H9 (cell line): Measurements from ENCODE around the gene ADAMTS16. TPM values are rescaled to one million over a fixed set of nuclear protein-coding genes. Genes with fewer than 3 reads are reported as not detected.

Source experiments
- DNase-seq: peaks from one replicate; pipeline ENCODE4 v3.0.0-alpha.2; 2017
- H2AFZ ChIP-seq: one replicate; pipeline ENCODE4 v1.6.1; 2013; ENCODE audit warnings: mild to moderate bottlenecking, low read length, control low read depth, moderate library complexity
- H2AK5ac ChIP-seq: 2 replicates; pipeline ENCODE4 v1.6.1; 2013; ENCODE audit warnings: low read length, control low read depth, mixed read lengths; ENCODE audit not compliant: insufficient read length
- H2BK120ac ChIP-seq: one replicate; pipeline ENCODE4 v1.6.1; 2013; ENCODE audit warnings: low read depth, mild to moderate bottlenecking, low read length, control low read depth, inconsistent platforms; ENCODE audit not compliant: poor library complexity, severe bottlenecking
- H2BK12ac ChIP-seq: 2 replicates; pipeline ENCODE4 v1.6.1; 2013; ENCODE audit warnings: low read length, control low read depth, mixed read lengths, low read depth; ENCODE audit not compliant: insufficient read length
- H2BK15ac ChIP-seq: 2 replicates; pipeline ENCODE4 v1.6.1; 2013; ENCODE audit warnings: low read depth, low read length, control low read depth
- H2BK20ac ChIP-seq: one replicate; pipeline ENCODE4 v1.6.1; 2013; ENCODE audit warnings: low read depth, mild to moderate bottlenecking, low read length, control low read depth, inconsistent platforms; ENCODE audit not compliant: poor library complexity, severe bottlenecking
- H2BK5ac ChIP-seq: 2 replicates; pipeline ENCODE4 v1.6.1; 2013; ENCODE audit warnings: low read length, control low read depth, mixed read lengths; ENCODE audit not compliant: insufficient read length
- H3K14ac ChIP-seq: 2 replicates; pipeline ENCODE4 v1.6.1; 2013; ENCODE audit warnings: low read length, control low read depth; ENCODE audit not compliant: insufficient read depth
- H3K18ac ChIP-seq: 2 replicates; pipeline ENCODE4 v1.6.1; 2013; ENCODE audit warnings: low read depth, mild to moderate bottlenecking, mixed read lengths, low read length, control low read depth; ENCODE audit not compliant: insufficient read length
- H3K23ac ChIP-seq: 2 replicates; pipeline ENCODE4 v1.6.1; 2013; ENCODE audit warnings: low read length, control low read depth, mixed read lengths, low read depth; ENCODE audit not compliant: insufficient read length
- H3K23me2 ChIP-seq: 2 replicates; pipeline ENCODE4 v1.6.1; 2013; ENCODE audit warnings: low read depth, mild to moderate bottlenecking, mixed read lengths, low read length, control low read depth; ENCODE audit not compliant: insufficient read length, poor library complexity, severe bottlenecking
- H3K27ac ChIP-seq: 2 replicates; pipeline ENCODE4 v1.5.1; 2013; ENCODE audit warnings: low read length, control low read depth, mixed read lengths, low read depth; ENCODE audit not compliant: insufficient read length
- H3K27me3 ChIP-seq: 2 replicates; pipeline ENCODE4 v1.6.1; 2013; ENCODE audit warnings: low read length, control low read depth, inconsistent platforms; ENCODE audit not compliant: insufficient read depth
- H3K4ac ChIP-seq: 2 replicates; pipeline ENCODE4 v1.6.1; 2013; ENCODE audit warnings: low read depth, mild to moderate bottlenecking, control low read depth, inconsistent platforms, low read length, moderate library complexity
- H3K4me1 ChIP-seq: 2 replicates; pipeline ENCODE4 v1.6.1; 2013; ENCODE audit warnings: low read length, control low read depth, inconsistent platforms; ENCODE audit not compliant: insufficient read depth
- H3K4me2 ChIP-seq: 2 replicates; pipeline ENCODE4 v1.6.1; 2013; ENCODE audit warnings: low read length, control low read depth, mixed read lengths; ENCODE audit not compliant: insufficient read length, insufficient read depth
- H3K56ac ChIP-seq: 2 replicates; pipeline ENCODE4 v1.6.1; 2013; ENCODE audit warnings: low read depth, mild to moderate bottlenecking, mixed read lengths, low read length, control low read depth; ENCODE audit not compliant: insufficient read length
- H3K79me1 ChIP-seq: 2 replicates; pipeline ENCODE4 v1.6.1; 2013; ENCODE audit warnings: low read depth, mild to moderate bottlenecking, moderate library complexity, low read length, control low read depth, inconsistent platforms; ENCODE audit not compliant: insufficient read depth, poor library complexity, severe bottlenecking
- H3K79me2 ChIP-seq: 2 replicates; pipeline ENCODE4 v1.6.1; 2013; ENCODE audit warnings: low read length, control low read depth, inconsistent platforms; ENCODE audit not compliant: insufficient read depth
- H3K9ac ChIP-seq: 2 replicates; pipeline ENCODE4 v1.6.1; 2013; ENCODE audit warnings: low read length, control low read depth, mixed read lengths; ENCODE audit not compliant: insufficient read length; ENCODE audit errors: extremely low read depth
- H3K9me3 ChIP-seq: one replicate; pipeline ENCODE4 v1.6.1; 2013; ENCODE audit warnings: low read depth, low read length, inconsistent platforms; ENCODE audit not compliant: control insufficient read depth
- H3T11ph ChIP-seq: one replicate; pipeline ENCODE4 v1.6.1; 2013; ENCODE audit warnings: mild to moderate bottlenecking, low read length, control low read depth, inconsistent platforms
- H4K20me1 ChIP-seq: one replicate; pipeline ENCODE4 v1.6.1; 2013; ENCODE audit not compliant: control insufficient read depth, insufficient read length, insufficient read depth
- H4K5ac ChIP-seq: 2 replicates; pipeline ENCODE4 v1.6.1; 2013; ENCODE audit warnings: low read depth, mild to moderate bottlenecking, mixed read lengths, low read length, control low read depth; ENCODE audit not compliant: insufficient read length
- H4K8ac ChIP-seq: replicated peaks from 2 replicates; pipeline ENCODE4 v1.6.1; 2013; ENCODE audit warnings: low read length, control low read depth, mixed read lengths, low read depth; ENCODE audit not compliant: insufficient read length
- H4K91ac ChIP-seq: 2 replicates; pipeline ENCODE4 v1.6.1; 2013; ENCODE audit warnings: low read depth, mild to moderate bottlenecking, moderate library complexity, mixed read lengths, low read length, control low read depth; ENCODE audit not compliant: insufficient read length
- H3K27ac Mint-ChIP-seq, 3 experiments: 2 replicates in 2 of 3; 3 replicates in 1 of 3; pipeline ENCODE4 v1.8.0; 2020 to 2021; ENCODE audit warnings: mixed read lengths in 3 of 3, mild to moderate bottlenecking in 1 of 3, moderate library complexity in 1 of 3
- H3K27me3 Mint-ChIP-seq: 2 replicates; pipeline ENCODE4 v1.8.0; 2021; ENCODE audit warnings: low read depth, mild to moderate bottlenecking, moderate library complexity, mixed read lengths
- H3K36me3 Mint-ChIP-seq, 3 experiments: 2 replicates in 2 of 3; 3 replicates in 1 of 3; pipeline ENCODE4 v1.8.0; 2020 to 2021; ENCODE audit warnings: low read depth in 3 of 3, mixed read lengths in 3 of 3; ENCODE audit not compliant: insufficient read depth in 1 of 3
- H3K4me1 Mint-ChIP-seq, 2 experiments: 2 replicates each; pipeline ENCODE4 v1.8.0; 2020; ENCODE audit warnings: mixed read lengths in 2 of 2
- H3K4me3 Mint-ChIP-seq, 2 experiments: 2 replicates in 1 of 2; 3 replicates in 1 of 2; pipeline ENCODE4 v1.8.0; 2020 to 2021; ENCODE audit warnings: mild to moderate bottlenecking in 2 of 2, mixed read lengths in 2 of 2, moderate library complexity in 1 of 2
- H3K9me3 Mint-ChIP-seq, 2 experiments: 2 replicates in 1 of 2; 3 replicates in 1 of 2; pipeline ENCODE4 v1.8.0; 2020; ENCODE audit warnings: mild to moderate bottlenecking in 2 of 2, mixed read lengths in 2 of 2, moderate library complexity in 1 of 2
- WGBS: extraction: QIAGEN DNeasy Blood & Tissue Kit; methylation state at CpG from one replicate; pipeline ENCODE4 v1.1.7; 2013; ENCODE audit warnings: missing lambda C conversion rate, low lambda C conversion rate, mixed read lengths; ENCODE audit not compliant: insufficient read length; ENCODE audit errors: extremely low coverage; 5-methylcytosine and 5-hydroxymethylcytosine counted together
- total RNA-seq: library from RNA; stranded (reverse); gene quantifications from 2 replicates; pipeline ENCODE4 v1.2.1, GENCODE V29; 2021
- TF ChIP-seq, protein P1 (sequence below): fragments of 200-600 bp; sonication (generic); conservative IDR thresholded peaks from 3 replicates; pipeline ENCODE4 v1.8.0; 2021; ENCODE audit warnings: antibody characterized with exemption, mild to moderate bottlenecking

ADAMTS16 gene
- total RNA-seq, 1 experiment from 2014 or later = 4.5 TPM

DNA sequence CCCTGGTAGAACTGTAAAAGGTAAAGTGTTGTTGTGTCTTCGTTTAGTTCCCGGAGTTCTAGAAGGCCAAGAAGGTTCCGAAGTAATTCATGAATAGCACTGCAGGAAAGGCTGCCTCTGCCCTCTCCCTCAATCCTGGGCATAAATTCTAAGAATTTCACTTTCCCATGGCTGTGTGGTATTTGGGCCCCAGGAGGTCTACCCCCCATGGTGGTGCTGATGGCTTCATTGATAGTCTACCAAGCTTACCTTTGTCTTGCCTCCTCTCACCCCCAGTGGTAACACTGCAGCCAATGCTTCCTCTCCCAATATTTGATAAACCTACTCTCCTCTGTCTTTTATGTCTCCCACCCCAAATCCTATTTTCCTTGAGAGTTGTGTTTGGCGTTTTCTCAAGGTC, 39.5 kb downstream of the ADAMTS16 start:
- no CpG with 5 or more reads among the region's 4 CpGs for WGBS
- Histone ChIP-seq H4K8ac (no peak overlapping the region), H2BK120ac (no peak overlapping the region), H3K9ac (no peak overlapping the region), H3K27ac (peak overlapping the region; percentile 50), H3K56ac (no peak overlapping the region), H2AK5ac (no peak overlapping the region), H2BK5ac (no peak overlapping the region), H3K9me3 (no peaks in the 10 kb centered on the region), H3K27me3 (no peaks in the 10 kb centered on the region), H3K18ac (peak overlapping the region; percentile 74), H2AFZ (no peak overlapping the region), H3T11ph (no peak overlapping the region), H3K4me1 (peaks cover 25% of the 10 kb centered on the region; the same call in 1 of the 2 replicates), H3K4ac (no peak overlapping the region), H3K23me2 (no peaks in the 10 kb centered on the region), H3K23ac (no peak overlapping the region), H2BK20ac (no peak overlapping the region), H2BK12ac (peak overlapping the region; percentile 64), H3K4me2 (peak overlapping the region; percentile 19), H4K5ac (no peak overlapping the region), H4K91ac (no peak overlapping the region), H2BK15ac (no peak overlapping the region), H3K14ac (no peak overlapping the region), H3K79me1 (no peaks in the 10 kb centered on the region), H4K20me1 (peaks cover 2% of the 10 kb centered on the region), H3K79me2 (peaks cover 3% of the 10 kb centered on the region; the same call in 1 of the 2 replicates)
- Mint-ChIP-seq H3K27me3 (peaks cover 7% of the 10 kb centered on the region), H3K27ac (peak overlapping the region; percentile 88 to 100 (median 96)), H3K9me3 (peaks cover 0 to 3% of the 10 kb centered on the region in 2 experiments; a peak in 4 of 5 replicates), H3K4me3 (peak overlapping the region; percentile 16 to 73; a peak in 4 of 5 replicates), H3K36me3 (peaks cover 1 to 5% (median 3%) of the 10 kb centered on the region in 3 experiments; a peak in 6 of 7 replicates), H3K4me1 (peaks cover 71 to 74% of the 10 kb centered on the region in 2 experiments)
- TF ChIP-seq, protein P1, sequence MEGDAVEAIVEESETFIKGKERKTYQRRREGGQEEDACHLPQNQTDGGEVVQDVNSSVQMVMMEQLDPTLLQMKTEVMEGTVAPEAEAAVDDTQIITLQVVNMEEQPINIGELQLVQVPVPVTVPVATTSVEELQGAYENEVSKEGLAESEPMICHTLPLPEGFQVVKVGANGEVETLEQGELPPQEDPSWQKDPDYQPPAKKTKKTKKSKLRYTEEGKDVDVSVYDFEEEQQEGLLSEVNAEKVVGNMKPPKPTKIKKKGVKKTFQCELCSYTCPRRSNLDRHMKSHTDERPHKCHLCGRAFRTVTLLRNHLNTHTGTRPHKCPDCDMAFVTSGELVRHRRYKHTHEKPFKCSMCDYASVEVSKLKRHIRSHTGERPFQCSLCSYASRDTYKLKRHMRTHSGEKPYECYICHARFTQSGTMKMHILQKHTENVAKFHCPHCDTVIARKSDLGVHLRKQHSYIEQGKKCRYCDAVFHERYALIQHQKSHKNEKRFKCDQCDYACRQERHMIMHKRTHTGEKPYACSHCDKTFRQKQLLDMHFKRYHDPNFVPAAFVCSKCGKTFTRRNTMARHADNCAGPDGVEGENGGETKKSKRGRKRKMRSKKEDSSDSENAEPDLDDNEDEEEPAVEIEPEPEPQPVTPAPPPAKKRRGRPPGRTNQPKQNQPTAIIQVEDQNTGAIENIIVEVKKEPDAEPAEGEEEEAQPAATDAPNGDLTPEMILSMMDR = no peak
- DNase-seq = peak; percentile 87
